AG08395 (cell line): Measurements from ENCODE around the gene PDF.

Experiments
- DNase-seq: peaks from one replicate; pipeline ENCODE4 v3.0.0; 2012; ENCODE audit warnings: mixed read lengths, low spot score

Gene PDF

DNA sequence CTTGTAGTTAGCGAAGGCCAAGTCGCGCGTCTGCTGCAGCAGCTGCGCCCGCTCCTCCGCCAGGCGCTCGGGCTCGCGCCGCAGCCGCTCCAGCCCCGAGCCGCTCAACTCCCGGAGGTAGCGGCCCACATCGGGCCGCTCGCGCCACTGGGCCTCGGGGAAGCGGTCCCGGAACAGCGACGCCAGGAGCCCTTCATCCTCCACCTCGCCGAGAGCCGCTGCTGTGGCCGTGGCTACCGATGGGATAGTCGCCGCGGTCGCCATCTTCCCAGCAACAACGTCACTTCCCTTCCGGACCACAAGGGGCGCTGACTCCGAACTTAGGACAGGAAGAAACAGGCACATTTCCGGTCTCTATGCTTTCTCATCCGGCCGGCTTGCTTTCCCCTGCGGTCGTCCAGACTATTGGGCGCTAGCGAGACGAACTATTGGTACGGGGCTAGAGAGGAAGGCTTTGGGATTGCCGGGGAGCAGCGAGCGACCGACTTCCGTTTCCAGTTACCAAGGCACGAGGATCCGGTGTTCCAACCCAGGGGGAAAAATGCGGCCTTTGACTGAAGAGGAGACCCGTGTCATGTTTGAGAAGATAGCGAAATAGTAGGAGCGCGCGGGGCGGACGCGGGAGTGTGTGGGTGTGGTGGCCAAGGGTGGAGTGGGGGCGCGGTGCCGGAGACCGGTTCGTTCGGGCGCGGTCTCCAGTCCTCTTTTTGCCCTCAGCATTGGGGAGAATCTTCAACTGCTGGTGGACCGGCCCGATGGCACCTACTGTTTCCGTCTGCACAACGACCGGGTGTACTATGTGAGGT lies 9.1 kb upstream of the PDF start, which contains the start of the genes COG8 and NIP7:
TSS of gene COG8 (minus strand) at position 276 of the 806 bp plus-strand sequence. CDS start at position 264, 12 bp downstream.
TSS of gene NIP7 (plus strand) at position 484 of the 806 bp plus-strand sequence. CDS start at position 542, 58 bp downstream.
- DNase-seq: peak; percentile 97

DNA sequence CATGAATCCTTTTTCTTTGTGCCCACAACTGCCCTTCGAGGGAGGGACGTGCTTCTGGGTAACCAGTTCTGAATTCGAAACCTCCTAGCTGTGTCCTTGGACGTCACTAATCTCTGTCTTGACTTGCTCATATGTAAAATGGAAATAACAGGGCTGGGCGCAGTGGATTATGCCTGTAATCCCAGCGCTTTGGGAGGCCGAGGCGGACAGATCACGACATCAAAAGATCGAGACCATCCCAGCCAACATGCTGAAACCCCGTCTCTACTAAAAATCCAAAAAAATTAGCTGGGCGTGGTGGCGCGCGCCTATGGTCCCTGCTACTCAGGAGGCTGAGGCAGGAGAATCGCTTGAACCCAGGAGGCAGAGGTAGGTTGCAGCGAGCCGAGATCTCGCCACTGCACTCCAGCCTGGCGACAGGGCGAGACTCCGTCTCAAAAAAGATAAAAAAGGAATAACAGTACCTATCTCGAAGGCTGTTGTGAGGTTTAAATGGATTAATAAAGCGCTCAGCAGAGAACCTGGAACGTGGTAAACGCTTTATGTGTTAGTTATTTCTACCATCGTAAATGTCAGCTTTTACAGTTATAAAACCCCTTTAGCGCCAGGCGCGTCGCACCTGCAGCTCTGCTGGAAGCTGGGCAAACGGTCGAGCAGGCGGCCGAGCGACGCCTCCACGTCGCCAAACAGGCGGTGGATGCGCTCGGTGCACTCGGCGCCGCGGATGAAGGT lies 8.3 kb upstream of the PDF start:
- DNase-seq: no peak

DNA sequence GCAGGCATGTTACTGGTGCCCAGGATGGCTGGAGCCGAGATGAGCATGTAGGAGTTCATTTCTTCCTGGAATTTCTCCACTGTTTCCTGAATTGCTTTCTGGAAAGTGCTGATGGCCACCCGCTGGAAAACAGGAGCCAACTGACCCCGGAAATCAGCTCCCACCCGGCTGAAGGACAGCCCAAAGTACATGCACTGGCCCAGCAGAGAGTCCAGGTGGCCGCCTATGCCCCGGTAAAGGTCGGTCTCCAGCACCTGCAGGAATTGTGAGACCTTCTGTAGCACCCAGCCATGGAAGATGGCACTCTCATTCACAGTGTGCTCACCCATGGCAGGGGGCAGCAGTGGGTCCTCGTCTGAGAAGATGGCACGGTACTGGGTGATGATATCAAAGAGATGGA lies 4.3 kb upstream of the PDF start:
- DNase-seq: no peak

DNA sequence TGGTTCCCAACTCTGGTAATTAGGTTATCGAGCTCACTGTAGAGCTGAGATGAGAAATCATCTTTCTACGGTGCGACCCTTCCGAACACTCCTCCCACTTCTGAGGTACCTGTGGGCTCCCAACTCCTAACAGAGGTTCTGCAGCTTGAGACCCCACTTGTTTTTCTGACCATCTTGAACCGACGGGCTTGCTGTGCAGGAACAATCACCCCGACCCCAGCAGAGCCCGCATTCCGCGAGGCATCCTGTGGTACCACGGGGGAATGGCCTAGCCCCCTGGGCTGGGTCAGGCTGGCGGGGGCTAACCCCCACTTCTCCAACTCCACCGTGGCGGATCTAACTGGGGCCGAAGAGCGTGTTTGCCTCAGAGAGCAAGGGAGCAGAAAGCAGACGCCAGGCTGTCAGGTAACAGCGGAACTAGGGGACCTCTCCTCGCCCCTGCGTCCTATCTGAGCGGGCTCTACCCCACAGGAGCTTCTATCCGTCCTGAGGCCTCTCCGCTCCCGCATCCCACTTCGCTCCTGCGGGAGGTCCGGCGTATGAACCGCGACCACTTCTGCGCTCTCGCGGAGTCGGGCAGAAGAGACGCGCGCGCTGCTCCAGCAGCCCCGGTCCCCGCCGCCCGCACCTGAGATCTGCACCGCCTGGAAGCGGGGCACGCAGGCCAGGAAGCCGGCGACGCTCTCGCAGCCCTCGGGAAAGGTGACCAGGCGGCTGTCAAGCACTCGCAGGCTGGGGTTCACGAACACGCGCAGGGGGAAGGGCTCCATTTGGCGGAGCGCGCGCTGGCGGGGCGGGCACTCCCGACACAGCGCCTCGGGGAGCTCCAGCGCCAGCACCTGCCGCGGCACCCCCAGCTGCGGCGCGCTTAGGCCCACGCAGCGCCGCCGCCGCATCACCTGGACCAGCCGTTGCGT lies 761 bp downstream of the PDF start:
- DNase-seq: peak; percentile 30

DNA sequence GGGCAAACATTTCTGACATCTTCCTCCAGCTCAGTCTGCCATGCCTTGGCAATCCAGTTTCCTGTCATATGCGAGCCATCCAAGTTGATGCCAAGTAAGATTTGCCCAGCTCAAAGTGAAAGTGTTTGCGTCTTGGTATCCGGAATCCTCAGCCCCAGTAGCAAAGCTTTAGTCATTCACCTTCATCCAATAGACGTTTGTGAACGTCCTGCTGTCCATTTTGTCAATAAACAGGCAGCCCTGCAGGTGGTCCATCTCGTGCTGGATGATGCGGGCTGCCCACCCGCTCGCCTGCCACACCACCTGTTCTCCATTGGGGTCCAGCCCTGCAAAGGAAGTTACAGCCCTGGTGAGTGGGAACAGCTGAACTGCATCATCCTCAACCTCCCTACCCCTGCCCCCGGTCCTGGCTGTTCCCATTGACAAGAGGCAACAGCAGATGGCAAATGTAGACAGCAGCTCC lies 1.5 kb downstream of the PDF start:
- peak; percentile 36 for DNase-seq

DNA sequence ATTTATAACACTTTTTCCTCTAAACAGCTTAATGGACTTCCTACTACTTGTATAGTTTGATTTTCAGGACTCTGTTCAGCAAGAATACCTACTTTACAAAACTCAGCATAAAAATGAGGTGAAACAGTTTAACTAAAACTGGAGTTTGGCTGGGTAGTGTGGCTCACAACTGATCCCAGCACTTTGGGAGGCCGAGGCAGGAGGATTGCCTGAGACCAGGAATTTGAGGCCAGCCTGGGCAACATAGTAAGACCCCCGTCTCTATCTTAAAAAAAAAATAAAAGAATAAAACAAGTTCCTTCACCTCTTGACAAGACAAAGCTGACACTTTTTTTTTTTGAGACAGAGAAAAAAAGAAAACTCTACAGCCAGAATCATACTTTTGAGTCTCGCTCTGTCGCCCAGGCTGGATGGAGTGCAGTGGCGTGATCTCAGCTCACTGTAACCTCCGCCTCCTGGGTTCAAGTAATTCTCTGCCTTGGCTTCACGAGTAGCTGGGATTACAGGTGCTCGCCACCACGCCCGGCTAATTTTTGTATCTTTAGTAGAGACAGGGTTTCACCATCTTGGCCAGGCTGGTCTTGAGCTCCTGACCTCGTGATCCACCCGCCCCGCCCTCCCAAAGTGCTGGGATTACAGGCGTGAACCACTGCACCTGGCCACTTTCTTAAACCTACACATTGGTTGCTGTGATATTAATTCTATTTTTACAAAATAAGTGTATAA lies 2.6 kb downstream of the PDF start:
- DNase-seq: no peak

DNA sequence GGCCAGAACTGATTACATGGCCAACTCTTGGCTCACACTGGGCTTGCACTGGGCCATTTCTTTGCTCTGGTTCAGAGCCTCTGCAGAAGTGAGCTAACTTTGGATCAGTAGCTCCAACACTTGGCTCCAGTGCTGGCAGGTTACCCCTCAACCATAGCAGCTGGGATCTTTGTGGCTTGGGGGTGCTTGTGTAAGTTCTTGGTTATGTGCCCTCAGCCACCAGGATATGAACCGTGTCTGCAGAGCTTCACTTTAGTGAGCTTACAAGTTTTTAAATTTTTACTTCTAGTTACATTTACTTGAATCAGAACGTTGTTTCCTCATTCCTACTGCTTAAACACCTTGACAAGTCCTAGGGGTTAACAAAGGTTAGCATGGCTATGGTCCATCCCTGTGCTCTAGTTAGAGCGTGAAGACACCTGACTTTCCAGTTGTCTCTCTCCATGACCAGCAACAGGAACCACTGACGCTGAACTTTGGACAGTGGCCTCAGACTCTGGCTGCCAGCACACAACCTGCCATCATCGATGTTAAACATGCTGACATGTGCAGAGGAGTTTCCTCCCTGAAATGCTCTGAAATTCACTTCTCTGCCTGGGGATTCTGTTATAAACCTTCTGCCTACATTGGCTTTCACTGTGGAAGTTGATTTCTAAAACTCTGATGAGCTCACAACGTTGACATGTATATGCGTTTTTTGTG lies 4.1 kb downstream of the PDF start:
- DNase-seq: no peak

DNA sequence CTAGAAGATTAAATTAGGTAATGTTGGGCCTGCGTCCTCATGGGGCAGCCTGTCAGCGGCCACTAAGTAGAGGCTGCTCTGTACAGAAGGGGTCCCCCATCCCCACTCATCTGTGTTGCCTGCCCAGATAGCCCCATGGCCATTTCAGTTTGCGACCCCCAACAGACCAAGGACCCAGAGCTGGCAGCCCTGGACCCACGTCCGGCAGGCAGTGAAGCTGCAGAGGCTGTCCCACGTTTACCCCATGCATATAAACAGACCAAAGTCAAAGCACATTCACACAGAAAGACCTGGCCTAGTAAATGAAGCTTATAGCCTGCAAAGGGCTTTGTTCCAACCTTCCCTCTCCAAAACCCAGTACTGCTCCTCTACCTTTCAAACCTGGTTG lies 4.6 kb downstream of the PDF start:
- DNase-seq: no peak

DNA sequence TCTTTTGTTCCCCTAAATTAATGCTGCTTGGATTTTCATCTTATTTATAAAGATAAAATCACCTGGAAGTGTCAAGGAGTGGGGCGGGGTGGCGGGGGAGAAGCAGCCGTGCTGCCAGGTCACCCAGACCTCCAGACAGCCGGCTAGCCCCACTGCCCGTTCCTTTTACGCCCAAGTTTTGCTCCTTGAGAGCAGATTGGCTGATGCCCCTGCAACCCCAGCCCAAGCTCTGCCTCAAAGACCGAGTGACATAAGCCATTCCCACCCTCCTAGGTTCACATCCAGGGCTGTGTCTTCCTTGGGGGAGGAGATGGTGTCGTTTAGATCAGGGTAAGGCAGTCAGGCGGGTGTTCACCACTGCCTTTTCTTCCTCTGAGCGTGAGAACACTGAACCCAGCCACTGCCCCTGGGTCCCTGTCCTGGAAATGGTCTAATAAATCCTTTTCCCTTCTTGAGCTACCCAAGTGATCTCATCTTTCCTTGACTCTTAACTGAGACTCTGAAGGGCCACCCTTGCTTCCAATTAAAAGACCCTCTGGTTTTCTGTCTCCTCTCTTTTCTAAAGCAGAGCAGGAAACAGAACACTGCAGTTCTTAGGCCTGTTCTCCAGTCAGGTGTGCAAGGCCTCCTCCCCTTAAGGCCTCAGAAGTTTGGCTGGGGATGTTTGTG lies 5.7 kb downstream of the PDF start:
- no peak for DNase-seq

DNA sequence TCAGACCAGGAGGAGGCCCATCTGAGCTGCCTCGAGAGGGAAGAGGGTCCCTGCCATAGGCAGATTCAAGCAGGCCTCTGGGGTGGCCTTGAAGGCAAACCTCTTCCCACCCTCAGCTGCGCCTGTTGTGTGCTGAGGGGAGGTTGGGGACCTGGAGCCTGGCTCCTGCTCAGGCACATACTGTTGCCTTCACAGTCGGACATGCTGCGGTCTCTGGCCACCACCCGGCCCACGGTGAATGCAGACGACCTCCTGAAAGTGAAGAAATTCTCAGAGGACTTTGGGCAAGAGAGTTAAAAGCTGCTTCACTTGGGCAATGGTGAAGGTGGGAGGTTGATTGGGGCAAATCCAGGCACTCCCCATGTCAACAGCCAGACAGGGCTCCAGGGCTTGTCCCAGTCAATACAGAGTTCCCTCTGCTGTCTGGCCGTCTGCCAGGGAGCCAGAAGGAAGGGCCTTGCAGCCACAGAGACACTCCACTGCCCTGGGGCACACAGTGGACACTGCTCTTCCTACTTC lies 6.3 kb downstream of the PDF start:
- DNase-seq: no peak

DNA sequence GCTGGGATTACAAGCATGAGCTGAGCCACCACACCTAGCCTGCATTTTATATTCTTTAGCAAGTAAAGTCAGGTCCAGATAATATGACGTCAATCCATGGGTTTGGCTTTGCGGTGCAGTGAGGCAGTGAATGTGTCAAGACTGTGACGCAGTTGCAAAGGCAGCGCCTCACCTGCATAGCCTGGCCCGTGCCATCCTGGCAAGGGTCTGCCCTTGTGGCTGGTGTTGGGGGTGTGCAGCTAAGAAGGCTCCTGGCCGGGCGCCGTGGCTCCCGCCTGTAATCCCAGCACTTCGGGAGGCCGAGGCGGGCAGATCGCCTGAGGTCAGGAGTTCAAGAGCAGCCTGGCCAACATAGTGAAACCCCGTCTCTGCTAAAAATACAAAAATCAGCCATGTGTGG lies 7.0 kb downstream of the PDF start:
- DNase-seq: no peak

DNA sequence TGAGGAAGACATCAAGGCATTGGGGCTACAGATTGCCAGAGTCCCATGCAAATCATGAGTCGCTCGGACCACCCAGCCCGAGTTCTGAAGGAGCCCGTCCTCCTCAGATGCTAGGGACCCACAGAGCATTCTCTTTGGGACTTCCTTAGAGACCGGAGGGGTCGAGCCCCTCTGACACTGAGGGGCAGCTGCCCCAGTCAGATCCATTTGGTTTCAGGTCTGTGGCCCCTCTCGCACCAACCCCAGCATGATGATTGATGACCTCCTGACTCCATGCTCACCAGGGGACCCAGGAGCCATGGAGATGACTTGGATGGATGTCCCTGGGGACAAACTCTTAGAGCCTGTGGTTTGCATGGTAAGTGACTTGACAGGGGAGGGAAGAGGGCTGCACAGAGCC lies 8.0 kb downstream of the PDF start:
- DNase-seq: no peak

DNA sequence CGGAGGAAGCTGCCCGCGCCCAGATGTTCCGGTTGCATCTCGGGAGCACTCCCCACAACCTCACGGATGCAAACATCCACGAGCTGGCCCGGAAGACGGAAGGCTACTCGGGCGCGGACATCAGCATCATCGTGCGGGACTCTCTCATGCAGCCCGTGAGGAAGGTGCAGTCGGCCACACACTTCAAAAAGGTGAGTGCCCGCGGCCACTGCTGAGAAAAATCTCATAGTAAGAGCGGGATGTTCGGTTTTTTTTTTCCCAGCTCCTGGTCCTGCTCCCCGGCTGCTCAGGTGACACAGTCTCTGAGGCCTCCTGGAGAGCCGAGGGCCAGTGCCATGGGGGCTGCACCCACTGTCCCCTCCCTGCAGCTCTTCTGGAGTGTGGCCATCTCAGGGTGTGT lies 9.3 kb downstream of the PDF start:
- DNase-seq: no peak

DNA sequence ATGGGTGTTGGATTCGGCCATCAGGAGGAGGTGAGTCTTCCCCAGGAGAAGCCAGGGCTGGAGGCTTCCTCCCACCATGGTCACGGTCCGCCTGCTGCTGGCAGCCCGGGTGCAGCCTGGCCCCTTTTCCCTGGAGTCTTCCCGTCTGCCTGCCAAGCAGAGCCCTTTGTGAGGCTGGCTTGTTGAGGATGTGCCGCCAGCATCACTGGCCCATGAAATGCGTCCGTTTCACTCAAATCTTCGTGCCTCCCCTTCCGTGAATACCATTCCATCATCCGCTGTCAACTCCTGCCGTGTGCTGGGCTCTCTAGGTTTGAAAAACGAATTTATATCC lies 9.7 kb downstream of the PDF start:
- no peak for DNase-seq

DNA sequence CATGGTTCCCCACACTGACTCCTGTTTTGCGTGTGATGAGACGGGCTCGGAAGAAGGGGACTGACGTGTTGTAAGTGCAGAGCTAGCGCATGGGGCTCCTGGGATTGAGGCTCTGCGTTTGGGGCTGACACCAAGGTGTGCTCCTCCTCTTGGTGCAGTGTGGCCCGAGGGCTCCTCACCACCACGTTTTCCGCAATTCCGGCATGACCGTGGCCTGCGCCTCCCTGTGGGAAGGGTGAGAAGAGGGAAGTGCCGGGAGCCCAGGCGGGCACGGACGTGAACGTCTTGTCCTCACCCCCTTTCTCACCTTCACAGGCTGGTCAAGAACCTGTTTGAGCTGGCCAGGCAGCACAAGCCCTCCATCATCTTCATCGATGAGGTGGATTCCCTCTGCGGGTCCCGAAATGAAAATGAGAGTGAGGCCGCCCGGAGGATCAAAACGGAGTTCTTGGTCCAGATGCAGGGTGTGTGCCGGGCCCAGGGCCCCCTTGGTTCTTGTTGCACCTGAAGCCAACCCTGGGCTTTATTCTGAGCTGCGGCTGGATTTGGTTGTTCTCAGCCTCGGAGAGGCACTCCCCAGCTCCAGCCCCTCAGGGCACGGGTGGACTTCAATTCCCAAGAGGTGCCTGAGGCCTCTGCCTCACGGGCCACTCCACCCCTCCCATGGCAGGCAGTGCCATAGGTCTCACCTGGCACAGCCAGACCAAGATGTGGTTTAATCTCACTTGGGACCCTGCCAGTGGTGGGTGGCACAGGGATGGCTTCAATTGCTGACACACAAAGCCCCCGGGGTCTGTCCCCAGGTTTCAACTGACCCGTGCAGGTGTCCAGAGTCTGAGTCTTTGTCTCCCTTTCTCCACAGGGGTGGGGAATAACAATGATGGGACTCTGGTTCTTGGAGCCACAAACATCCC lies 10.3 kb downstream of the PDF start:
- DNase-seq: no peak

DNA sequence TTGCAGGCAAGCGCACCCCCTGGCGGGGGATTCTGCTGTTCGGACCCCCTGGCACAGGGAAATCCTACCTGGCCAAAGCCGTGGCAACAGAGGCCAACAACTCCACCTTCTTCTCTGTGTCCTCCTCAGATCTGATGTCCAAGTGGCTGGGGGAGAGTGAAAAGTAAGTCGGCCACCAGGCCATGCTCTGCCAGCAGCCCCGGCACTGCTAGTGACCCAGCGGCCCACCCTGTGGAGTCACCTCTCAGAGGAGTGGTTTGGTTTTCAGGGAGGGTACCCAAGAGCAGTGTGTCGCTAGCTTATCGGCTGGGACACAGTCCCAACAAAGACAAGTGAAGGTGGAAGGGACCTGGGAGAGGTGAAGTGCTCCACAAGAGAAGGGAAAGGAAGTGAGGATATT lies 11.0 kb downstream of the PDF start:
- no peak for DNase-seq

DNA sequence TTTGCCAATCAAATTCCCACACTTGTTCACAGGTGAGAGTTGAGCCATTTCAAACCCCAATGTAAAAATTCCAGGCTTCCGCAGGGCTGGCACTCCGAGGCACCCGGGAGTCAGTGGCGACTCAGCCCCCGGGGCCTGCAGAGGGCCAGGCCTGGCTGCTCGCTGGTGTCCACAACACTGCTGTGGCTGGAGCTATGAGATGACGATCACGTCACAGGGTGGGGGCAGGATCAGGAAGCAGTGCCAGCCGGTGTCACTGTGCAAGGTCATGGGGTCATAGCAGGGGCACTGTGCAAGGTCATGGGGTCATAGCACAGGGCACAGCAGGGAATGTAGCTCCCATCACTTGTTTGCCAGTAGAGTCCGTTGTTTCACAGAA lies 11.5 kb downstream of the PDF start:
- DNase-seq: no peak

DNA sequence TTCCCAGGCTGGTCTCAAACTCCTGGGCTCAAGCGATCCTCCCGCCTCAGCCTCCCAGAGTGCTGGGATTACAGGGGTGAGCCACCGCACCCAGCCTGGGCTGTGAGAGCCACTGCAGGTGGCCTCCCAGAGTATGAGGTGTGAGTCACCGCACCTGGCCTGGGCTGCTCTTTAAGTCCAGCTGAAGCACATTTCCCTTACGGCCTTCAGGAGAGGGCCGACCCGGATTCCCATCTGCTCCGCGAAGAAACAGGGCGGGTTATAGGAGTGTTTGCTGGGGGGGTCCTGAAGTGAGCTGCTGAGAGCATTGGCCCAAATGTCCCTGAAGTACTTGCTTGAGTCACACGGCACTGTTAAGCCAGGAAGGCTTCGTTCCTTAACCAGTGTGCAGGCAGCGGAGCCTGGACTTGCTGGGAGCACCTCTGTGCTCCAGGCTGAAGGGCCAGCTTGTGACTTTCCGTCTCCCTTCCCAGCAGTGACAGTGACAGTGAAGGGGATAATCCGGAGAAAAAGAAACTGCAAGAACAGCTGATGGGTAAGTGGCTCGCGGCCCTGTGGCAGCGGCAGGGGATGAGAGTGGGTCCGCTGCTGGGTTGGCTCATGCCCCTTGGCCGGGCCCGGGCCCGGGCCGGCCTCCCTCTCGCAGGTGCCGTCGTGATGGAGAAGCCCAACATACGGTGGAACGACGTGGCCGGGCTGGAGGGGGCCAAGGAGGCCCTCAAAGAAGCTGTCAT lies 12.0 kb downstream of the PDF start:
- no peak for DNase-seq
